NOMO-1 treated with DMSO at 0.1 percent for 48 hours (cell line): ENCODE measurements around the gene KIF5C.
"Not testable (repeated sequence)": the region's sequence is repeated elsewhere in the genome, so short reads cannot be mapped to it uniquely, and the experiment has no call there.

Experiments used
- DNase-seq: peaks from one replicate; lab custom pipeline; 2025; ENCODE audit not compliant: unreplicated experiment; lab: John Stamatoyannopoulos, UW

Gene KIF5C

GRCh38 chr2:148874868-148875341, at the start of gene KIF5C:
TSS of gene KIF5C (plus strand) at chr2:148875227. CDS start at chr2:148875618, 391 bp downstream.
- peak; percentile 8 for DNase-seq

- DNase-seq: no peak
Measured at GRCh38 chr2:148826791-148827190, 48.2 kb upstream of the KIF5C start.

- DNase-seq: no peak
Measured at GRCh38 chr2:148828941-148829340, 46.1 kb upstream of the KIF5C start.

- DNase-seq: no peak
Measured at GRCh38 chr2:148829618-148830017, 45.4 kb upstream of the KIF5C start.

- no peak for DNase-seq
Measured at GRCh38 chr2:148832637-148833036, 42.4 kb upstream of the KIF5C start.

- DNase-seq: no peak
Measured at GRCh38 chr2:148842050-148842449, 33.0 kb upstream of the KIF5C start.

- no peak for DNase-seq
Measured at GRCh38 chr2:148848146-148848545, 26.9 kb upstream of the KIF5C start.

GRCh38 chr2:148853458-148853857, 21.6 kb upstream of the KIF5C start:
- no peak for DNase-seq

- DNase-seq: no peak
Measured at GRCh38 chr2:148860037-148860436, 15.0 kb upstream of the KIF5C start.

- peak; percentile 6 for DNase-seq
Measured at GRCh38 chr2:148861367-148861766, 13.7 kb upstream of the KIF5C start.

GRCh38 chr2:148862478-148862877, 12.5 kb upstream of the KIF5C start:
- DNase-seq: not testable (repeated sequence)

GRCh38 chr2:148865512-148865911, 9.5 kb upstream of the KIF5C start:
- DNase-seq: no peak

- DNase-seq: no peak
Measured at GRCh38 chr2:148866091-148866490, 8.9 kb upstream of the KIF5C start.

- DNase-seq: no peak
Measured at GRCh38 chr2:148867079-148867769, 7.8 kb upstream of the KIF5C start.

- DNase-seq: no peak
Measured at GRCh38 chr2:148875387-148876051, 492 bp downstream of the KIF5C start.

GRCh38 chr2:148876202-148876594, 1.2 kb downstream of the KIF5C start:
- DNase-seq: no peak

GRCh38 chr2:148876595-148877402, 1.8 kb downstream of the KIF5C start:
- no peak for DNase-seq

GRCh38 chr2:148877403-148877740, 2.3 kb downstream of the KIF5C start:
- no peak for DNase-seq

- DNase-seq: no peak
Measured at GRCh38 chr2:148880636-148881035, 5.6 kb downstream of the KIF5C start.

- DNase-seq: no peak
Measured at GRCh38 chr2:148882051-148882450, 7.0 kb downstream of the KIF5C start.

- no peak for DNase-seq
Measured at GRCh38 chr2:148885209-148885608, 10.2 kb downstream of the KIF5C start.

GRCh38 chr2:148885988-148886387, 11.0 kb downstream of the KIF5C start:
- no peak for DNase-seq
